Testis (tissue), 2 donors: ENCODE measurements around the gene EFCAB9.

Source experiments
- CTCF ChIP-seq, 3 experiments: fragments of 450-650 bp in 2 of 3; fragments of 200-600 bp in 1 of 3; sonication (generic) in 1 of 3; IDR thresholded peaks; one replicate each; pipeline ENCODE4 v1.5.1; 2016 to 2019; ENCODE audit warnings: antibody characterized with exemption in 3 of 3, mild to moderate bottlenecking in 2 of 3, moderate library complexity in 1 of 3
- POLR2A ChIP-seq: fragments of 450-650 bp; IDR thresholded peaks from one replicate; pipeline ENCODE4 v1.6.1; 2017; ENCODE audit warnings: antibody characterized with exemption, mild to moderate bottlenecking, moderate library complexity

- TF ChIP-seq CTCF (IDR thresholded peaks at IDR 0.05): no peak
- TF ChIP-seq POLR2A: no peak
Measured at GRCh38 chr5:172251419-172251818, 57.4 kb downstream of the EFCAB9 start.
